GM12892 (cell line): Measurements from ENCODE around the gene LHX6.

Experiments
- POLR2A ChIP-seq: IDR thresholded peaks from 2 replicates; pipeline ENCODE4 v1.6.1; 2011; ENCODE audit warnings: low read depth, low read length, control low read depth
- POLR2AphosphoS5 ChIP-seq: IDR thresholded peaks from 2 replicates; pipeline ENCODE4 v1.6.1; 2011; ENCODE audit warnings: low read depth, low read length, control low read depth

DNA sequence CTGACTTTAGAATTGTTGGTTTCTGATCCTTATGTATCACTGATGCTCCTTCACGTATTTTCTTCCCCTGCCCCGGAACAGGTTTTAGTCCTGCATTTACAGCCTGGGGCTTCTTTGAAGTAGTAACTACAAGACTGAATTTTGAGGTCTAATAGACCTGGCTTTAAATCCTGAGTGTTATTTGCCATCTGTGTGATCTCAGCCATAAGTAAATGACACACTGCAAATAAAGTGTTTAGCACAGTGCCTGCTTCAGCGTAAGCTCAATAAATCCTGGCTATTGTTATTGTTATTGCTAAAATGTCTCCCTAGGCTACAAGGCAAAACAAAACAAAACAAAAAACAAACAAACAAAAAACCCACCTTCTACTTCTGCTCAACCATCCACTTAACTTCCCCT lies 15.6 kb upstream of the LHX6 start:
- TF ChIP-seq POLR2A (no peak), POLR2AphosphoS5 (no peak)
